Measurements from ENCODE around the gene YBX2.

YBX2 gene

DNA sequence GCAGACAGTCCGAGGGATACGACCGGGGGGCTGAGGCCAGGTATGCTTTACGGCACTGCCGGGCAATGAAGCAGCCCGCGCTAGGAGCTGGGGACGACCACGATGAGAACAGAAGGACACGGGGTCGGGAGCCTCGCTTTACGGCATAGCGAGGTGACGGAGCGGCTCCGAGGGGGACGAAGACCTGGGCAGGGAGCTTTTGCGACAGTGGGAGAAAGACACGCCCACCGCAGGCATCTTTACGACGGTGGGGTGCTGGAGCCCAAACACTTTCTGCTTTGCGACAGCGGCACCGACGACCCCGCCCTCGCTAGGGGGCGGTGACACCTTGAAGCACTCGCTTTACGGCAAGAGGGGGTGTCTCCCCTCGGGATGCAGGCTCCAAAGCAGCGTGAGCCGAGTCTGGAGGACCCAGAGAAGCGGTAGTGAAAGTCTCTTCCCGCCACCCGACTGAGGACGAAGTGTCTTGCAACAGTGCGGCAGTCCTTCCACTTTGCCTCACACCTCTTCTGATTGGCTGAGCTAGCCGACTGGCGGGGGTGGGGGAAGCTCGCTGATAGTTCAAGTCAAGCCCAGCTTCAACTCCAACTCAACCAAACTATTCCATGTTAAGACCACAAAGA lies 35.0 kb upstream of the YBX2 start (continued):
- TF ChIP-seq, protein P1, sequence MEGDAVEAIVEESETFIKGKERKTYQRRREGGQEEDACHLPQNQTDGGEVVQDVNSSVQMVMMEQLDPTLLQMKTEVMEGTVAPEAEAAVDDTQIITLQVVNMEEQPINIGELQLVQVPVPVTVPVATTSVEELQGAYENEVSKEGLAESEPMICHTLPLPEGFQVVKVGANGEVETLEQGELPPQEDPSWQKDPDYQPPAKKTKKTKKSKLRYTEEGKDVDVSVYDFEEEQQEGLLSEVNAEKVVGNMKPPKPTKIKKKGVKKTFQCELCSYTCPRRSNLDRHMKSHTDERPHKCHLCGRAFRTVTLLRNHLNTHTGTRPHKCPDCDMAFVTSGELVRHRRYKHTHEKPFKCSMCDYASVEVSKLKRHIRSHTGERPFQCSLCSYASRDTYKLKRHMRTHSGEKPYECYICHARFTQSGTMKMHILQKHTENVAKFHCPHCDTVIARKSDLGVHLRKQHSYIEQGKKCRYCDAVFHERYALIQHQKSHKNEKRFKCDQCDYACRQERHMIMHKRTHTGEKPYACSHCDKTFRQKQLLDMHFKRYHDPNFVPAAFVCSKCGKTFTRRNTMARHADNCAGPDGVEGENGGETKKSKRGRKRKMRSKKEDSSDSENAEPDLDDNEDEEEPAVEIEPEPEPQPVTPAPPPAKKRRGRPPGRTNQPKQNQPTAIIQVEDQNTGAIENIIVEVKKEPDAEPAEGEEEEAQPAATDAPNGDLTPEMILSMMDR (tag by site-specific recombination; IDR thresholded peaks at IDR 0.05) = no peak
- no peak for TF ChIP-seq ZNF24 (tag by site-specific recombination; IDR thresholded peaks at IDR 0.05)
- TF ChIP-seq ZNF248 (tag by site-specific recombination; IDR thresholded peaks at IDR 0.05) = no peak
- TF ChIP-seq ZNF292 (tag by site-specific recombination; IDR thresholded peaks at IDR 0.05; ENCODE audit: borderline replicate concordance, low read depth) = no peak
- TF ChIP-seq ZNF792 (tag by site-specific recombination; IDR thresholded peaks at IDR 0.05) = no peak
- TF ChIP-seq ZNF211 (tag by site-specific recombination; IDR thresholded peaks at IDR 0.05; ENCODE audit: low read depth) = no peak
- no peak for TF ChIP-seq RBAK (tag by site-specific recombination; IDR thresholded peaks at IDR 0.05)
- no peak for TF ChIP-seq ZNF596 (tag by site-specific recombination; IDR thresholded peaks at IDR 0.05)
- TF ChIP-seq ZBTB8A (tag by site-specific recombination; IDR thresholded peaks at IDR 0.05) = peak; percentile 89
- TF ChIP-seq, protein P2, sequence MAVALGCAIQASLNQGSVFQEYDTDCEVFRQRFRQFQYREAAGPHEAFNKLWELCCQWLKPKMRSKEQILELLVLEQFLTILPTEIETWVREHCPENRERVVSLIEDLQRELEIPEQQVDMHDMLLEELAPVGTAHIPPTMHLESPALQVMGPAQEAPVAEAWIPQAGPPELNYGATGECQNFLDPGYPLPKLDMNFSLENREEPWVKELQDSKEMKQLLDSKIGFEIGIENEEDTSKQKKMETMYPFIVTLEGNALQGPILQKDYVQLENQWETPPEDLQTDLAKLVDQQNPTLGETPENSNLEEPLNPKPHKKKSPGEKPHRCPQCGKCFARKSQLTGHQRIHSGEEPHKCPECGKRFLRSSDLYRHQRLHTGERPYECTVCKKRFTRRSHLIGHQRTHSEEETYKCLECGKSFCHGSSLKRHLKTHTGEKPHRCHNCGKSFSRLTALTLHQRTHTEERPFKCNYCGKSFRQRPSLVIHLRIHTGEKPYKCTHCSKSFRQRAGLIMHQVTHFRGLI (tag by site-specific recombination; IDR thresholded peaks at IDR 0.05) = peak; percentile 25; the same call in 1 of the 2 replicates
- no peak for TF ChIP-seq ZNF510 (tag by site-specific recombination; IDR thresholded peaks at IDR 0.05; ENCODE audit: insufficient replicate concordance)
- no peak for TF ChIP-seq ZNF426 (tag by site-specific recombination; IDR thresholded peaks at IDR 0.05)
- TF ChIP-seq, protein P3, sequence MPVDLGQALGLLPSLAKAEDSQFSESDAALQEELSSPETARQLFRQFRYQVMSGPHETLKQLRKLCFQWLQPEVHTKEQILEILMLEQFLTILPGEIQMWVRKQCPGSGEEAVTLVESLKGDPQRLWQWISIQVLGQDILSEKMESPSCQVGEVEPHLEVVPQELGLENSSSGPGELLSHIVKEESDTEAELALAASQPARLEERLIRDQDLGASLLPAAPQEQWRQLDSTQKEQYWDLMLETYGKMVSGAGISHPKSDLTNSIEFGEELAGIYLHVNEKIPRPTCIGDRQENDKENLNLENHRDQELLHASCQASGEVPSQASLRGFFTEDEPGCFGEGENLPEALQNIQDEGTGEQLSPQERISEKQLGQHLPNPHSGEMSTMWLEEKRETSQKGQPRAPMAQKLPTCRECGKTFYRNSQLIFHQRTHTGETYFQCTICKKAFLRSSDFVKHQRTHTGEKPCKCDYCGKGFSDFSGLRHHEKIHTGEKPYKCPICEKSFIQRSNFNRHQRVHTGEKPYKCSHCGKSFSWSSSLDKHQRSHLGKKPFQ (tag by site-specific recombination; IDR thresholded peaks at IDR 0.05) = no peak
- TF ChIP-seq, protein P4, sequence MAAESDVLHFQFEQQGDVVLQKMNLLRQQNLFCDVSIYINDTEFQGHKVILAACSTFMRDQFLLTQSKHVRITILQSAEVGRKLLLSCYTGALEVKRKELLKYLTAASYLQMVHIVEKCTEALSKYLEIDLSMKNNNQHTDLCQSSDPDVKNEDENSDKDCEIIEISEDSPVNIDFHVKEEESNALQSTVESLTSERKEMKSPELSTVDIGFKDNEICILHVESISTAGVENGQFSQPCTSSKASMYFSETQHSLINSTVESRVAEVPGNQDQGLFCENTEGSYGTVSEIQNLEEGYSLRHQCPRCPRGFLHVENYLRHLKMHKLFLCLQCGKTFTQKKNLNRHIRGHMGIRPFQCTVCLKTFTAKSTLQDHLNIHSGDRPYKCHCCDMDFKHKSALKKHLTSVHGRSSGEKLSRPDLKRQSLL (tag by site-specific recombination; IDR thresholded peaks at IDR 0.05) = peak; percentile 97
- no peak for TF ChIP-seq ZNF223 (tag by site-specific recombination; IDR thresholded peaks at IDR 0.05)
- TF ChIP-seq ZBTB21 (tag by site-specific recombination; IDR thresholded peaks at IDR 0.05) = peak; percentile 28; the same call in 1 of the 2 replicates
- no peak for TF ChIP-seq ZNF202 (tag by site-specific recombination; IDR thresholded peaks at IDR 0.05; ENCODE audit: borderline replicate concordance)
- TF ChIP-seq ZNF843 (tag by site-specific recombination; IDR thresholded peaks at IDR 0.05) = peak; percentile 62; the same call in 1 of the 2 replicates
- TF ChIP-seq ZNF677 (tag by site-specific recombination; IDR thresholded peaks at IDR 0.05) = no peak
- no peak for TF ChIP-seq ZNF623 (tag by site-specific recombination; IDR thresholded peaks at IDR 0.05)
- TF ChIP-seq ZSCAN16 (tag by site-specific recombination; IDR thresholded peaks at IDR 0.05) = no peak
- TF ChIP-seq ZNF2 (tag by site-specific recombination; IDR thresholded peaks at IDR 0.05) = no peak
- TF ChIP-seq ZBTB20 (tag by site-specific recombination; IDR thresholded peaks at IDR 0.05) = peak; percentile 58; the same call in 1 of the 2 replicates
- TF ChIP-seq ZNF626 (tag by site-specific recombination; IDR thresholded peaks at IDR 0.05) = no peak
- no peak for TF ChIP-seq ZNF37A (tag by site-specific recombination; IDR thresholded peaks at IDR 0.05)
- TF ChIP-seq, protein P5, sequence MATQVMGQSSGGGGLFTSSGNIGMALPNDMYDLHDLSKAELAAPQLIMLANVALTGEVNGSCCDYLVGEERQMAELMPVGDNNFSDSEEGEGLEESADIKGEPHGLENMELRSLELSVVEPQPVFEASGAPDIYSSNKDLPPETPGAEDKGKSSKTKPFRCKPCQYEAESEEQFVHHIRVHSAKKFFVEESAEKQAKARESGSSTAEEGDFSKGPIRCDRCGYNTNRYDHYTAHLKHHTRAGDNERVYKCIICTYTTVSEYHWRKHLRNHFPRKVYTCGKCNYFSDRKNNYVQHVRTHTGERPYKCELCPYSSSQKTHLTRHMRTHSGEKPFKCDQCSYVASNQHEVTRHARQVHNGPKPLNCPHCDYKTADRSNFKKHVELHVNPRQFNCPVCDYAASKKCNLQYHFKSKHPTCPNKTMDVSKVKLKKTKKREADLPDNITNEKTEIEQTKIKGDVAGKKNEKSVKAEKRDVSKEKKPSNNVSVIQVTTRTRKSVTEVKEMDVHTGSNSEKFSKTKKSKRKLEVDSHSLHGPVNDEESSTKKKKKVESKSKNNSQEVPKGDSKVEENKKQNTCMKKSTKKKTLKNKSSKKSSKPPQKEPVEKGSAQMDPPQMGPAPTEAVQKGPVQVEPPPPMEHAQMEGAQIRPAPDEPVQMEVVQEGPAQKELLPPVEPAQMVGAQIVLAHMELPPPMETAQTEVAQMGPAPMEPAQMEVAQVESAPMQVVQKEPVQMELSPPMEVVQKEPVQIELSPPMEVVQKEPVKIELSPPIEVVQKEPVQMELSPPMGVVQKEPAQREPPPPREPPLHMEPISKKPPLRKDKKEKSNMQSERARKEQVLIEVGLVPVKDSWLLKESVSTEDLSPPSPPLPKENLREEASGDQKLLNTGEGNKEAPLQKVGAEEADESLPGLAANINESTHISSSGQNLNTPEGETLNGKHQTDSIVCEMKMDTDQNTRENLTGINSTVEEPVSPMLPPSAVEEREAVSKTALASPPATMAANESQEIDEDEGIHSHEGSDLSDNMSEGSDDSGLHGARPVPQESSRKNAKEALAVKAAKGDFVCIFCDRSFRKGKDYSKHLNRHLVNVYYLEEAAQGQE (tag by site-specific recombination; IDR thresholded peaks at IDR 0.05) = no peak
- TF ChIP-seq, protein P6, sequence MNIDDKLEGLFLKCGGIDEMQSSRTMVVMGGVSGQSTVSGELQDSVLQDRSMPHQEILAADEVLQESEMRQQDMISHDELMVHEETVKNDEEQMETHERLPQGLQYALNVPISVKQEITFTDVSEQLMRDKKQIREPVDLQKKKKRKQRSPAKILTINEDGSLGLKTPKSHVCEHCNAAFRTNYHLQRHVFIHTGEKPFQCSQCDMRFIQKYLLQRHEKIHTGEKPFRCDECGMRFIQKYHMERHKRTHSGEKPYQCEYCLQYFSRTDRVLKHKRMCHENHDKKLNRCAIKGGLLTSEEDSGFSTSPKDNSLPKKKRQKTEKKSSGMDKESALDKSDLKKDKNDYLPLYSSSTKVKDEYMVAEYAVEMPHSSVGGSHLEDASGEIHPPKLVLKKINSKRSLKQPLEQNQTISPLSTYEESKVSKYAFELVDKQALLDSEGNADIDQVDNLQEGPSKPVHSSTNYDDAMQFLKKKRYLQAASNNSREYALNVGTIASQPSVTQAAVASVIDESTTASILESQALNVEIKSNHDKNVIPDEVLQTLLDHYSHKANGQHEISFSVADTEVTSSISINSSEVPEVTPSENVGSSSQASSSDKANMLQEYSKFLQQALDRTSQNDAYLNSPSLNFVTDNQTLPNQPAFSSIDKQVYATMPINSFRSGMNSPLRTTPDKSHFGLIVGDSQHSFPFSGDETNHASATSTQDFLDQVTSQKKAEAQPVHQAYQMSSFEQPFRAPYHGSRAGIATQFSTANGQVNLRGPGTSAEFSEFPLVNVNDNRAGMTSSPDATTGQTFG (tag by site-specific recombination; IDR thresholded peaks at IDR 0.05; ENCODE audit: borderline replicate concordance) = no peak

Measured in HEK293 (cell line).